ENCODE measurements around the gene FMN1. TPM values are rescaled to one million over a fixed set of nuclear protein-coding genes. Genes with fewer than 3 reads are reported as not detected.

The FMN1 gene
- total RNA-seq, 1 experiment from 2014 or later: 3.9 TPM

- Histone ChIP-seq H3K4me3 (ENCODE audit: low read depth in 2 of 2, low read length in 2 of 2) (no peak overlapping the region), H3K9me3 (ENCODE audit: control insufficient read depth, insufficient read depth, low read depth, low read length) (no peaks in the 10 kb centered on the region), H3K36me3 (ENCODE audit: control insufficient read depth, insufficient read depth, low read length) (no peaks in the 10 kb centered on the region), H3K27me3 (ENCODE audit: control insufficient read depth, insufficient read depth, low read length) (no peaks in the 10 kb centered on the region), H3K4me1 (ENCODE audit: control insufficient read depth, insufficient read depth, low read length) (no peaks in the 10 kb centered on the region), H3K27ac (ENCODE audit: low read length) (no peak overlapping the region)
- TF ChIP-seq POLR2AphosphoS5 (IDR thresholded peaks at IDR 0.05; ENCODE audit: low read depth, low read length) (no peak), REST (IDR thresholded peaks at IDR 0.05; ENCODE audit: insufficient read depth in 1 of 2, low read depth in 2 of 2, low read length in 1 of 2) (no peak)
- CTCF ChIA-PET: interaction anchor here (0.6 kb wide), 1 partner anchor 1939 kb away, joined by 3 read pairs; no protein-coding TSS in a partner anchor
- no peak for ATAC-seq
- DNase-seq (ENCODE audit: low read depth, low spot score): no peak
- in situ Hi-C loops (cut with HindIII; ENCODE audit: low pct_unique_long_range_greater_than_20kb, low sequenced_read_pairs): no loop called here
- intact Hi-C loops (cut with micrococcal nuclease; ENCODE audit: unreplicated experiment): no loop called here
- BruUV-seq (replicated peaks): no TSS peak
- POLR2A ChIA-PET: no interaction called here
These were observed 111.1 kb downstream of the FMN1 start for GRCh38 chr15:33083232-33084081.

GRCh38 chr15:33080006-33080405 is 114.5 kb downstream of the FMN1 start:
- Histone ChIP-seq H3K4me1 (ENCODE audit: control insufficient read depth, insufficient read depth, low read length) (no peaks in the 10 kb centered on the region), H3K27ac (ENCODE audit: low read length) (no peak overlapping the region), H3K27me3 (ENCODE audit: control insufficient read depth, insufficient read depth, low read length) (no peaks in the 10 kb centered on the region), H3K4me3 (ENCODE audit: low read depth in 2 of 2, low read length in 2 of 2) (no peak overlapping the region), H3K9me3 (ENCODE audit: control insufficient read depth, insufficient read depth, low read depth, low read length) (no peaks in the 10 kb centered on the region), H3K36me3 (ENCODE audit: control insufficient read depth, insufficient read depth, low read length) (no peaks in the 10 kb centered on the region)
- TF ChIP-seq POLR2AphosphoS5 (IDR thresholded peaks at IDR 0.05; ENCODE audit: low read depth, low read length) (no peak), TCF7L2 (IDR thresholded peaks at IDR 0.05; ENCODE audit: low read depth, low read length) (no peak), SIN3A (IDR thresholded peaks at IDR 0.05; ENCODE audit: borderline replicate concordance, insufficient read depth, low read depth, low read length) (no peak), REST (IDR thresholded peaks at IDR 0.05; ENCODE audit: insufficient read depth in 1 of 2, low read depth in 2 of 2, low read length in 1 of 2) (no peak), CTCF (IDR thresholded peaks at IDR 0.05) (no peak)
- BruUV-seq (replicated peaks): no TSS peak
- in situ Hi-C loops (cut with HindIII; ENCODE audit: low pct_unique_long_range_greater_than_20kb, low sequenced_read_pairs) (no loop called here), intact Hi-C loops (cut with micrococcal nuclease; ENCODE audit: unreplicated experiment) (no loop called here)
- DNase-seq (ENCODE audit: low read depth, low spot score): no peak
- ATAC-seq: no peak
- ChIA-PET POLR2A (no interaction called here), CTCF (no interaction called here)
